Activated CD4-positive, CD25-positive, alpha-beta regulatory T cell (primary cell): ENCODE data around the gene DNAJC5.
"Not testable (repeated sequence)": the region's sequence is repeated elsewhere in the genome, so short reads cannot be mapped to it uniquely, and the experiment has no call there.

Experiments
- DNase-seq, 4 experiments: peaks; one replicate each; lab custom pipeline; 2025; lab: John Stamatoyannopoulos, UW

Gene DNAJC5

DNA sequence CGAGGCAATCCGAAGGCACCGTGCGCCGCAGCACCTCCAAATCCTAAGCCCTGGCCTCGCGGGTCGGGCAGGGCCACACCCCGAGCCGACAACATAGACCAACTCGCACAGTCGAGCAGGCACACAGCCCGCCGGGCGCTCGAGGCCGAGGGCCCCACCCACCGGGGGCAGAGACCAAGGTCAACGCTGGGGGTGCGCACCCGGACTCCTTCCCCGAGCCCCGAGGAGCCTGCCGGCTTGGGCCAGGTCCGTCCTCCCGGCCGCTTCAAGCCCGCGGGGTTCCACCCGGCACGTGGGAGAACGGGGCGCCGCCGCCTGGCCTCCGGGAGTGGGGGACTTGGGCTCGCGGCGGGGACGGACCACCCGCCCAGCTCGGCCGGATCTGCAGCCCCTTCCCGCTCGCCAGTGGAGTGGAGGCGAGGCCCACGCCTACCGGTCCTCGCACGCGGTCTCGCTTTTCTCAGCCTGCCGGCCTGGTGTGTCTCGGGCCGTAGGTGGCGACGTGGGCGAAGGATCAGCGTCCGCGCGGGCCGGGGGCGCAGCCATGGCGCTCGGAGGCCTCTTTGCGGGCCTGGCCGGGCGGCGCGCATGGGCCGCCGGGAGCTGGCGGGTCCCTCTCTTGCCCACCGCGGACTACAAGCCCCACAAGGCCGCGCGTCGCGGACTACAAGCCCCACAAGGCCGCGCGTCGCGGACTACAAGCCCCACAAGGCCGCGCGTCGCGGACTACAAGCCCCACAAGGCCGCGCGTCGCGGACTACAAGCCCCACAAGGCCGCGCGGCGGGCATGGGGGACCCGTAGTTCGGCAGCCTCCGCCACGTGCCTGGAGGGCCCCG is 61.1 kb downstream of the DNAJC5 start, which contains the start of gene UCKL1:
Gene UCKL1, minus strand, starts transcription at position 590 of the 837 bp plus-strand sequence. Its CDS starts 44 bp downstream, at position 546.
- peak; percentile 76 to 86 (median 82) for DNase-seq

DNA sequence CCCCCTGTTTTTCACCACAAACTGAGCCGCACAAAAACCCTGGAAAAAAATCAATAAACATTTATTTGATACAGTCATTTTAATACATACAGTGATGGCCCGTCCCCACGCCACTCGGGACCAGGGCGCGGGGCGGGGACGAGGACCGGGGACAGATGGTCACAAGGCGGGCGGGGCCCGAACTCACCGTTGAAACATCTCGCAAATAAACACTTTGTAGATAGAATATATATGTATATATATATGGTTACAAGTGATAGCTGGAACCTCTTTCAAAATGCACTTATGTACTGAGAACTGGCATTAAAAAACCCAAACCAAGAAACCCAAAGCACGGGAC is 61.7 kb downstream of the DNAJC5 start:
- no peak for DNase-seq

DNA sequence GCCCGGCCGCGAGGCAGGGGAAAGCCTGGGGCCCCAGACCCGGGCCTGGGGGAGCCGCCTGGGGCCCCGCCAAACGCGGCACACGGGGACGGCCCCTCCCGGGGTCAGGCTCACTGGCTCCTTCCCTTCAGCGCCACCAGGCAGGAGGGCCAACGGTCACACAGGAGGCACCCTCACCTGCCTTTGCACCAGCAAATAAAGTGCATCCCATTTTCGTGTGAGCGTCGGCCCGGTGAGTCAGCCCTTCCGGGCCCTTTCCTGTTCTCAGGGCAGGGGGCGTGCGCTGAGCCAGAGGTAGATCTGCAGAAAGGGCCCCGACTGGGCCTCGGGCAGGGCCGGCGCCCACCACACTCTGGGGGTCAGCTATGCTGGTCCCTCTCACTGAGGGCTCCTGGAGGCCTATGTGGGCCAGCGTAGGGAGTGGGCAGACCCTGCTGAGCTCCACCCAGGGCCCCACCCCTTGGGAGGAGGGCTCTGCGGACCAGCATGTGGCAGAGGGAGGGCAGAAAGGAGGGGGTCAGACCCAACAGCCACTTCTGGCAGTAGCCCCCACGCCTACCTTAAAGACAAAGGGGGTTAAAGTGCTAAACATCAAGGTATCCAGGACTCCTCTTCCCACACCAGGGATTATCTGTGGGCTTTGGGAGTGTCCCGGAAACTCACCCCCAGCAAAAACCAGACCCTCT is 62.2 kb downstream of the DNAJC5 start:
- DNase-seq: peak; percentile 32 to 58 (median 47)

DNA sequence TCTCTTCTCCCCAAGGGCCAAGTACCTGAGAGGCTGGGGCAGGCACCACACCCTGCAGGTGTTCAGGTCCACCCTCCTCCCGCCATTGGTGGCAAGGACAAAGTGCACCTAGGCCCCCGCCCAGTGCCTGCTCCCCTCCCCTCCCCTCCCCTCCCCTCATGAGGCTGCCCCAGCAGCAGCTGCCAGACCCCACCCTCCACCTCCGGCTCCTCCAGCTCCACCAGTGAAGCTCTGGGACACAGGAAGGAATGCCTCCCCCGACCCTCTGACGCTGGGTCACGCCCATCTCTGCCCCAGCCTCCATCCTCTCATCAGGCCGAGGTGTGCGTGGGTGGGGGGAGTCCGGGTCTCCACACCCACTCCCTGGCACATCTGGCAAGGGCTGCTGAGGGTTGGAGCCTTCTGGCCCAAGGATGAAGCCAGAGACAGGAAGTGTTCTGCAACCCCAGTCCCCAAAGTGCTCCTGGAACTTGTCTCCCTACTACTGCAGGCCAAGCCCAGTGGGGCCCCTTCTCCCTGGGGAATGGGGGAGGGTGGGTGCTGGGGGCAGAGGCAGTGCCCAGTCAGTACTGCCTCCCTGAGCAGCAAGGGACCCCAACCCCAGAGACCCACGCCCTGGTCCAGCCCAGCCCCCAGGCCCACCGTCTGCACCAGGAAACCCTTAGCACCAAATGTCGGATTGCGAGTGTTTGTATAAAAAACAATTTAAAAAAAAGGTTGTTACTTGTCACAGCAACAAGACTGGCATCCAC is 62.9 kb downstream of the DNAJC5 start:
- peak in 2 of 4 experiments; percentile 25 to 26 for DNase-seq

DNA sequence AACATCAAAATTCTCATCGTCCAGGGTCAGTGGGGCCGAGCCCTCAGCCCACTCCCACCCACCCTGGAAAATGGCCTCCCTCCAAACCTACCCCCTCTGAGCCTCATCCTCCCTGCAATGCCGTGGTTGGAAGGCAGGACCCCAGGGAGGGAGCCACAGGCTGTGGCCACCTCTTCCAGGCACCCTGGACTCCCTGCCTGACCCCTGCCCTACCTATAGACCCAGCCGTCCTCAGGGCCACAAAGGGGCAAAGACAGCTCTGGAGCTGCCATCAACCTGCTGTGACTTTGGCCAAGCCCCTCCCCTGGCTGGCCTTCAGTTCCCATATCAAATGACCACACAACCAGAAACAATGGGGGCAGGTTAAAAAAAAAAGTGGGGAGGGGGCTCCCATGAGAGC is 63.5 kb downstream of the DNAJC5 start:
- DNase-seq: no peak

DNA sequence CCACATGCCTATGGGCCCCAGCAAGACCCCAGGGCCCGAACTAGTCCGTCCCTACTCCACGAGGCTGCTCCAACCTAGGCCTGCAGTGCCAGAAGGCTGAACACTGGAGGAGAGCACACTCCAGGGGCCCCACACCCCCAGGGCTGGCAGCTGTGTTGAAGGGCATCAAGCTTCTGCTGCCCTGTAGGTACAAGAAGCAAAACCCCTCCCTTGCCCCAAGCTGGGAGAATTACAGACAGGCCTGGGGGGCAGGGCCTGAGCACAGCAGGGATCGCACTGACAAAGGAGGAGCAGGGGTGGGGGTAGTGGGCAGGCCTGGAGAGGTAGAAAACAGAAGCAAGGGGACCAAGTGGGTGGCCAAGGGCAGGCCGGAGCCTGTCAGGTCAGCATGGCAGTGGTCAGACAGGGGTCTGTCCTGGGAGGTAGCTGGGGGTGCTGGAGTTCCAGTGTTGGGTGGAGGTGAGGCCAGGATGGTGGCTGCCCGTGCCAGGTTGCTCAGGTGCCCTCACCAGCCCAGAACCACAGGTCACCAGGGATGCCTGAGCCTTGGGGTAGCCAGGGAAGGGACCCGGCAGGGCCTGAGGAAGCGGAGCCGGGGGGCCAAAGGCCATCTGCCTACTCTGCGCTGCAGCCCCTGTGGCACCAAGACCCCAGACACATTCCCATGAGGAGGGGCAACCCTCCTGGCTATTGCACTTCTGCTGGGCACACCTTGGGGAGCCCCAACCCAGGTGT is 64.2 kb downstream of the DNAJC5 start:
- no peak for DNase-seq

DNA sequence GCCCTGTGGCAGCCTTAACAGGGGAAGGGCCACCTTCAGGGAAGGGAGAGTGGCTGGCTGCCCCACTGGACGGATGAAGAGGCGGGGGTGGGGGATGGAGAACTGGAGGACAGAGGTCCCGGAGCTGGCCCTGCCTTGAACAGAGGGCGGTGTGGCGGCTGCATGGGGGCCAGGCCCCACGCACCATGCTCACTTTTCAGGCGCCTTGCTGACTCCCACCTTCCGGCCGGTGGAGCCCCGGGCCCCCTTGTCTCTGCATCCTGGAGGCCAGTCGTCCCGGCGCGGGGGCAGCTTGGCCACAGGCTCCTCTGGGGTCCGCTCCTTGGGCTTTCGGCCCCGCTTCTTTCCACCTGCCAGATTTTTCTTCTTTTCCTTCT is 64.8 kb downstream of the DNAJC5 start:
- DNase-seq: no peak

DNA sequence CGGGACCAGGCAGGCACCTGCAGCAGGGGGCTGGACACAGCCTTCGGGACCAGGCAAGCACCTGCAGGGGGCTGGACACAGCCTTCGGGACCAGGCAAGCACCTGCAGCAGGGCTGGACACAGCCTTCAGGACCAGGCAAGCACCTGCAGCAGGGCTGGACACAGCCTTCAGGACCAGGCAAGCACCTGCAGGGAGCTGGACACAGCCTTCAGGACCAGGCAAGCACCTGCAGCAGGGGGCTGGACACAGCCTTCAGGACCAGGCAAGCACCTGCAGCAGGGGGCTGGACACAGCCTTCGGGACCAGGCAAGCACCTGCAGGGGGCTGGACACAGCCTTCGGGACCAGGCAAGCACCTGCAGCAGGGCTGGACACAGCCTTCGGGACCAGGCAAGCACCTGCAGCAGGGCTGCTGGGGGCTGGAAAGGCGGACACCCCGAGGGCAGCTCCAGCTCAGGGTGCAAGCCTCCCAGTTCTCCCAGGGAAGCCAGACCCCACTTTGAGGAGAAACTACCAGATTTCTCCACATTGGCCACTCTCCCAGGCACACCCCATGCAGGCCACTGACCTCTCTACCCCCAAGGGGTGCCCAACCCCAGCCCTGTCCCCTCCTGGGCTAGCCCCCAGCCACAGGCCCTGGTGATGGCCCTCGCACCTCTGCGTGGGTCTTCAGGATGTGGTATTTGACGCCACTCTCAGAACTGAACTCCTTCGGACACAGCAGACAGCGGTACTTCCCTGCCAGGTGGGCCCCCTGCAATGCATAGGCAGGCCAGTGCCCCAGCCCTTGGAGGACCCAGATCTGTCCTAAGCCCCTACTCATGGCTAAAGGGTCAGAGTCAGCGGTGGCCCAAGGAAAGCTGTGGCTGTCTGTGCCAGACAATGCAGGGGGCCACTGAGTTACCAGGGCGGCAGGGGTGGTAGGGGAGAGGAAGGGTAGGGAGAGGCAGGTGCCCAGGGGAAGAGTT is 66.0 kb downstream of the DNAJC5 start:
- not testable (repeated sequence) for DNase-seq

DNA sequence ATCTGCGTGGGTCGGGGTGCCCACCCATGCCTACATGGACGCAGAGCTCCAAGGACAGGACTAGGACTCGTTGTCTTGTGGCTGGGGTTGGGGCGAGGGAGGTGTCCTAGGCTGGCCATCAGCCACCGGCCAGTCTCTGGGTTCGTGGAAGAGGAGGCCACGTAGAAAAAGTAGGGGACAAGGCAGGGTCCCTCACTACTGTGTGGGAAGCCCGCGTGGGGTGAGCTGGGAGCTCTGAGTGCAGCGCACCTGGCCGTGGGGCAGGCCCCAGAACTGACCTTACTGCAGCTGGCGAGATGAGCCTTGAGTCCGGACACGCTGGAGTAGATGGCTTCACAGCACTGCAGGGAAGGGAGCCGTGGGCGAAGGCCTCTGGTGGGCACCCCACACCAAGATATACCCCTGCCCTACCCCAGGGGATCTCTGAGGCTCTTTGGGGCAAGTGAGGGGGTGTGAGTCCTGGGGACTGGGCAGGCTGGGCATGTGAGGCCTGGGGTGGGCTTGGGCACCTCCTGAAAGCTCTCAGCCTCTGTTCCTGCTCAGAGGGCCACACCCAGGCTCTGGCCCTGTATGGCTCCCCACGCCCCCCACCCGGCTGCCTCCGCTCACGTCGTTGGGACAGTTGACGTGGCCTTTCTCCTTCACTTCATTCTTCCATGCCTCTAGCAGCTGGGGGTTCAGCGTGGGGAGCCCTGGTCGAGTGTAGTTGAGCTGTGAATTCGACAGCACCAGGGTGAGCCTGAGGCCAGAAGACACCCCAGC is 66.9 kb downstream of the DNAJC5 start:
- DNase-seq: no peak

DNA sequence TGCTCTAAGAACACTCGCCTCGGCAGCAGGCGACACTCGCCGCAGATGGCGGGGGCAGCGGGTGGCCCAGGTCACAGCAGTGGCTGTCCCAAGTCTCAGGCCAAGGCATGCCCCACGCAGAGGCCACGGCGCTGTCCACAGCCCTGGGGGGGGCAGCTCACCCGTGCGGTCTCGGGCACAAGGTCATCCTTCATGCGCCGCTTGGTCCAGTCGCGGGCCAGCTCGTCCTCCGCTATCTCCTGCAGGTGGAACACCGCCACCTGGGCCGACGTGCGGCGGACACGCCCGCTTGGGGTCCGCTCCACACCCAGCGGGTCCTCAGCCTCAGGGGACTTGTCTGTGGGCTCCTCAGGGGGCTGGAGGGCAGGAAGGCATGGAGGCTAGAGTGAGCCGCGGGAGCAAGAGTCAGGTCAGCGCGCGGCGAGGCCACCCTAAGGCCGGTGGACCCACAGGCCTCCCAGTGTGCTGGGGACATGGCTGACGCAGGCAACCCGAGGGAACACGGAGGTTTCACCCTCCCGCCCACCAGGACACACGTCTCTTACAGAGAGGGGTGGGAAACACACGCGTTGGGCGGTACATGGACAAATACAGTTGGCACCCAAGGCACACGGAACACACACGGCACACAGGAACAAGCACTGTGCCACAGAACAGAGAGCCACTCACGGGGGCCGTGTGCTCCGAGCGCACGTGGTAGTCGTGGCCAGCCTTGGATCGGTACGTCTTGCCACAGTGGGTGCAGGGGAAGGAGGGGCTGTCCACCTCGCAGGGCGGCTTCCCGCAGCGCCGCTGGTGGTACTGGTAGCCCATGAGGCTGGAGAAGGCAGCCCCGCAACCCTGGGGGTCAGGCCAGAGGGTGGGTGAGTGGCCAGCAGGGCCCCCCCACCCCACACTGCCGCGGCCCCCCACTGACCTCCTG is 67.8 kb downstream of the DNAJC5 start:
- DNase-seq: no peak

DNA sequence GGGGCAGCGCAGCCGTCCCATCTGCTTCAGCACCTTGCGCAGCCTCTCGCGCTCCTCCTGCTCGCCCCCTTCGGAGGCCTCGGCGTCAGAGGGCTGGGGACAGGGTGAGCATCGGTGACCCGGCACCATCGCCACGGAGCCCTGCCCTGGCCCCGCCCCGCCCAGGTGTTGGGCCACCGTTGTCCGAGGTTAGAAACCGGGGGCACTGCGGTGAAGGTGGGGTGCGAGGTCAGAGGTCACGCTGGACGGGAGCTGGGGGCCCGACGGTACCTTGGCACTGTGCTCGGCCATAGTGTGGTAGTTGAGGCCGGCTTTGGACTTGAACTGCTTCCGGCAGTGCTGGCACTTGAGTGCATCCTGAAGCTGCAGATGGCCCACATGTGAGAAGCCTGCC is 68.4 kb downstream of the DNAJC5 start:
- no peak for DNase-seq

DNA sequence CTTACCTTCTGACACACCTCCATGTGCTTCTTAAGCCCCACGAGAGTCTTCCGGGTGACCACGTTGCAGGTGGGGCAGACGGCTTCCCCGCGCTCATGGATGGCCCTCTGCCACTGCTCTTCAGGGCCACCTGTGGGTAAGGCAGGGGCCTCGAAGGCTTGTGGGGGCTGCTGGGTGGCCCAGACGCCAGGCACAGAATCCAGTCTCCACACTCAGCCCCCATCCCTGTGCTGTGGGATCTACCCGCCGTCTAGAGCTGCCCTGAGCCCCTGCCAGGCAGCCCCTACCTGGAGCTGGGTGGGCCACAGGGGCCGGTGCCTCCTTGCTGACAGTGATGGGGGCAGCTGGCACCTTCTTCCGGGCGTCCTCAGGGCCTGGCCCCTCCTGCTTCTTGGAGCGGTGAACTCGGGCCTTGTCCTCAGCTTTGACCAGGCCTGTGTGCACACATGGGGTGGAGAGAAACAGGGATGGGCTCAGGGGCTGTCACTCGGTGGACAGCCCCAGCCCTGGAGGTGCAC is 68.9 kb downstream of the DNAJC5 start:
- DNase-seq: no peak

DNA sequence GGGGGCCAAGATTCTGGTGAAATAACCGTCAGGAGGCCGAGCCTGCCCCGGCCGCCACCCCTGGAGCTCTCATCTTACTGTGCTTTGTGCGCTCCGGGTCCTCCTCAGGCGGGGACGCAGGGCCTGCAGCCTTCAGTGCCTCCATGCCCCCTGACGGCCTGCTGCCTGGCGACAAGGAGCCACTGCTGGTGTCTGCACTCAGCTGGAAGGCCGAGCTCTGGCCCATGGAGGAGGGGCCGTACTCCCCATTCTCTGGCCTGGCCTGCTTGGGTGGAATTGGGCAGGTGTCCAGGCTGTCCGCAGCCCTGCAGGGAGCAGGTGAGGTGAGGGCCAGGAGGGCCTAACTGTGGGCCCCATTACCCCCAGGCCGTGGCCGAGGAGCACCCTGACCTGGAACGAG is 69.5 kb downstream of the DNAJC5 start:
- no peak for DNase-seq

DNA sequence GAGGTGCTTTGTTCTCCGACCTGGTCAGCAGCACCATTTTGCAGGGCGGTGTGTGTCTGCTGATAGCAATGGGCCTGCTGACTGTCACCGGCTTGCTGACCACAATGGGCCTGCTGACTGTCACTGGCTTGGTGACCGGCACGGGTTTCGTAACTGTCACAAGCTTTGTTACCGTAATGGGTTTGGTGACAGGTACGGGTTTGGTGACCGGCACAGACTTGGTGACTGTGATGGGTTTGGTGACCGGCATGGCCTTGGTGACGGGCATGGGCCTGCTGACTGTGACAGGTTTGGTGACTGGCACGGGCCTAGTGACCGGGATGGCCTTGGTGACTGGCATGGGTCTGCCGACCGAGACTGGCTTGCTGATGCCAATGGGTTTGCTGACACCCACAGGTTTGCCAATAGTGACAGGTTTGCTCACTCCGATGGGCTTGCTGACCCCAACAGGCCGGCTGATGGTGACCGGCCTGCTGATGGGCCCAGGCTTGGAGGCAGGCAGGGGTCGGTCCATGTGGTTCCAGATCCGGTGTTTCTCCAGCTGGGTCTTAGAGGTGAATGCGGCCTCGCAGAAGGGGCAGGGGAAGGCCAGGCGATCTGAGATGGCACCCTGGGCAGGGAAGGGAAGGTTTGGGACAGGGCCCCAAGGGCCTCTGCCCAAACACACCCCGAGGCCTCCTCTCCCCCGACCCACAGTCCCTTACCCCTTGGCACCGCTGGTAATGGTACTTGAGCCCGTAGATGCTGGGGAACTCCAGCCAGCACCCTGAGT is 71.4 kb downstream of the DNAJC5 start:
- no peak for DNase-seq

DNA sequence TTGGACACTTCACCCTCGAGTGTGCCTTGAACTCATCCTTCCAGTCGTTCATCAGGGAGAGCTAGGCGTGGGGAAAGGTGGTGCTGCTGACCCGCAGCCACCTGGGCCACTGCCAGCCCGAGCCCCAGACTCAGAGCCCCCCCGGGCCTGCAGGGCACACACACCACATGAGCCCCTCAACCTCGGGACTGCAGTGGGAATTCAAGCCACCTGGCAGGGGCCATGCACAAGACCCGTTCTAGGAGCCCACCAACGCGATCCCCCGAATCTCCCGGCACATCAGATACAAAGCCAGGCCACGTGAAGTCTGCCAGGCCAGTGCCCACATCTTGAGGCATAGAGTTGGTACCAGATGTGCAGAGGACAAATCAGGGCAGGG is 72.0 kb downstream of the DNAJC5 start:
- DNase-seq: no peak

DNA sequence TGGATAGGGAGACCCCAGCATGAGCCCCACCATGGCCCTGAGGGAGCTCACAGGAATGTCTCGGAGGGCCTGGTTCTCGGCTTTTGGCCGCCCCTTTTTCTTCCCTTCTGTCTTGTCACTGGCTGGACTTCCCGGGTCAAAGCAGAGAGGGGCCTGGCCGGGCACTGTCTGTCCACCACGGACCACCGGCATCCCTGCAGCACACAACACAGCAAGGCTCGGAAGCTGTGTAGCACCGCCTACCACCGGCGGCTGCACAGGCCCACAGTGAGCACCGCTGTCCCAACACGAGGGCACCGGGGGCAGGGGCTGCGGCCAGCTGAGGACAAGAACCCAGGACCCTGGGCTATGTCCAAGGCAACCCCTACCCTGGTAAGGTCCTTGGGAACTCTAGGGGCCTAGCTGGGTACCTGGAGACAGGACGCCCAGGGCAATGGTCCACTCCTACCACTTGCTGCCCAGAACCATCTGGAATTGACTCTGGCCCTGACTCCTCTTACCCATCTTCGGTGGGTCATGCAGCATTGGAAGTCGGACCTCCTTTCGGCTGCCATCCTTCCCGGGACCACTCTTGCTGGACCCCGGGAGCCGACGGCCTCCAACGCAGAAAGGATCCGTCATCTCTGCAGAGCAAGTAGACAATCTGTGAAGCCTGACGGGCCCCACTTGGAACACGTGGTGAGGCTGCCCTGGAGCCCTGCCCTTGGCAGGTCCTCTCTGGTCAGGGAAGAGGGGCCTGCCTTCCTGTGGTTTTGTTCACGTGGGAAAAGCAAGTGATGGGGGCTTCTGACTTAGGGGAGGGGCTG is 72.6 kb downstream of the DNAJC5 start:
- no peak for DNase-seq
